ENCODE data around the gene PRAMEF13. TPM values are rescaled to one million over a fixed set of nuclear protein-coding genes. Genes with fewer than 3 reads are reported as not detected.

PRAMEF13 gene
- polyA plus RNA-seq, 1 donor (not counting 4 experiments of a cell fraction or from before 2014, with no cell fraction given), result not detected

Other genes starting within 250 kb of the PRAMEF13 start
- not detected in 3 replicates for gene PRAMEF27, start 144.8 kb downstream of the PRAMEF13 start, polyA plus RNA-seq
- not detected in 3 replicates for gene HNRNPCL3, start 140.6 kb downstream of the PRAMEF13 start, polyA plus RNA-seq
- not detected in 3 replicates for gene PRAMEF25, start 130.6 kb downstream of the PRAMEF13 start, polyA plus RNA-seq
- not detected in 3 replicates for gene HNRNPCL2, start 84.6 kb downstream of the PRAMEF13 start, polyA plus RNA-seq
- gene PRAMEF26, start 45.4 kb downstream of the PRAMEF13 start, polyA plus RNA-seq, result not detected in 3 replicates
- gene HNRNPCL4, start 35.8 kb downstream of the PRAMEF13 start, polyA plus RNA-seq, result not detected in 3 replicates
- gene PRAMEF9, start 29.6 kb downstream of the PRAMEF13 start, polyA plus RNA-seq, result not detected in 3 replicates
- gene PRAMEF18, start 24.7 kb upstream of the PRAMEF13 start, polyA plus RNA-seq, result not detected in 3 replicates
- gene PRAMEF5, start 52.8 kb upstream of the PRAMEF13 start, polyA plus RNA-seq, result not detected in 3 replicates
- not detected in 3 replicates for gene PRAMEF8, start 83.7 kb upstream of the PRAMEF13 start, polyA plus RNA-seq
- gene PRAMEF33, start 102.1 kb upstream of the PRAMEF13 start, polyA plus RNA-seq, result not detected in 3 replicates
- not detected in 3 replicates for gene PRAMEF15, start 114.2 kb upstream of the PRAMEF13 start, polyA plus RNA-seq
- gene PRAMEF14, start 145.7 kb upstream of the PRAMEF13 start, polyA plus RNA-seq, result not detected in 3 replicates
- gene PRAMEF19, start 170.5 kb upstream of the PRAMEF13 start, polyA plus RNA-seq, result not detected in 3 replicates
- gene PRAMEF17, start 188.2 kb upstream of the PRAMEF13 start, polyA plus RNA-seq, result not detected in 3 replicates
- not detected in 3 replicates for gene PRAMEF20, start 209.0 kb upstream of the PRAMEF13 start, polyA plus RNA-seq

Data from keratinocyte (primary cell).